Panc1 (cell line): Measurements from ENCODE around the gene LPP. TPM values are rescaled to one million over a fixed set of nuclear protein-coding genes. Genes with fewer than 3 reads are reported as not detected.

Experiments used
- ATAC-seq: fragments of 200-7000 bp; cut with Tn5 transposase; 2 replicates; pipeline ENCODE4 v1.9.1; 2020; ENCODE audit warnings: mild to moderate bottlenecking, moderate library complexity
- BruUV-seq: library from RNA; stranded (reverse); fragments of 400-500 nt; replicated peaks from 2 replicates; lab custom pipeline; 2021; lab: Mats Ljungman, UMichigan
- CTCF ChIA-PET: fragments of 300-600 bp; sonication (Branson Sonifier 250); formaldehyde crosslinking; loops from one replicate; lab custom pipeline; 2022; ENCODE audit warnings: antibody characterized with exemption; lab: Charles Lee
- POLR2A ChIA-PET: fragments of 300-600 bp; sonication (Branson Sonifier 250); formaldehyde crosslinking; loops from one replicate; lab custom pipeline; 2022; ENCODE audit warnings: antibody characterized with exemption; lab: Charles Lee
- DNase-seq: peaks from one replicate; pipeline ENCODE4 v3.0.0-alpha.2; 2010; ENCODE audit warnings: low read depth, low spot score
- H3K27ac ChIP-seq: 2 replicates; pipeline ENCODE4 v1.5.1; 2011; ENCODE audit warnings: mild to moderate bottlenecking, low read length, inconsistent platforms
- H3K27me3 ChIP-seq: fragments of 200-500 bp; sonication (Bioruptor generic); 2 replicates; pipeline ENCODE4 v1.6.0; 2014; ENCODE audit warnings: low read length, inconsistent platforms; ENCODE audit not compliant: control insufficient read depth, insufficient read depth
- H3K36me3 ChIP-seq: fragments of 200-500 bp; sonication (Bioruptor generic); 2 replicates; pipeline ENCODE4 v1.5.1; 2014; ENCODE audit warnings: inconsistent platforms, mild to moderate bottlenecking, low read length, moderate library complexity; ENCODE audit not compliant: control insufficient read depth, insufficient read depth
- H3K4me1 ChIP-seq: 2 replicates; pipeline ENCODE4 v1.5.1; 2011; ENCODE audit warnings: inconsistent platforms, mild to moderate bottlenecking, low read length, moderate library complexity; ENCODE audit not compliant: control insufficient read depth, insufficient read depth
- H3K4me3 ChIP-seq, 2 experiments: 2 replicates each; pipeline ENCODE4 v1.5.1; 2011 to 2012; ENCODE audit warnings: low read depth in 2 of 2, low read length in 2 of 2, mild to moderate bottlenecking in 2 of 2, inconsistent platforms in 1 of 2, moderate library complexity in 1 of 2
- H3K9me3 ChIP-seq: fragments of 200-500 bp; sonication (Bioruptor generic); 2 replicates; pipeline ENCODE4 v1.5.1; 2014; ENCODE audit warnings: low read depth, mild to moderate bottlenecking, inconsistent platforms, low read length, moderate library complexity; ENCODE audit not compliant: control insufficient read depth, insufficient read depth
- CTCF ChIP-seq: fragments of 450-650 bp; IDR thresholded peaks from 2 replicates; pipeline ENCODE4 v1.5.1; 2017; ENCODE audit warnings: mild to moderate bottlenecking
- POLR2AphosphoS5 ChIP-seq: IDR thresholded peaks from 2 replicates; pipeline ENCODE4 v1.6.1; 2012; ENCODE audit warnings: mild to moderate bottlenecking, low read depth, low read length, moderate library complexity
- REST ChIP-seq, 2 experiments: IDR thresholded peaks; 2 replicates each; pipeline ENCODE4 v1.6.1; 2011 to 2012; ENCODE audit warnings: low read depth in 2 of 2, control low read depth in 1 of 2, low read length in 1 of 2, mild to moderate bottlenecking in 1 of 2, moderate library complexity in 1 of 2; ENCODE audit not compliant: insufficient read depth in 1 of 2
- SIN3A ChIP-seq: IDR thresholded peaks from 2 replicates; pipeline ENCODE4 v1.6.1; 2012; ENCODE audit warnings: low read depth, mild to moderate bottlenecking, low read length, moderate library complexity, borderline replicate concordance; ENCODE audit not compliant: insufficient read depth
- TCF7L2 ChIP-seq: IDR thresholded peaks from 2 replicates; pipeline ENCODE4 v1.6.1; 2011; ENCODE audit warnings: mild to moderate bottlenecking, low read depth, low read length, inconsistent platforms
- in situ Hi-C: cut with HindIII; loops from 2 replicates; pipeline ENCODE4 v1.10.0; 2016; ENCODE audit warnings: low sequenced_read_pairs, low pct_unique_long_range_greater_than_20kb
- intact Hi-C: fragments of 100-400 bp; cut with micrococcal nuclease; formaldehyde crosslinking; loops from one replicate; pipeline ENCODE4 v1.10.0; 2022; ENCODE audit not compliant: unreplicated experiment
- total RNA-seq: library from RNA; stranded (reverse); gene quantifications from one replicate; pipeline ENCODE4 v1.2.1, GENCODE V29; 2021; ENCODE audit not compliant: unreplicated experiment

Gene LPP
- total RNA-seq, 1 experiment from 2014 or later: 90.0 TPM

- peak; percentile 93 for DNase-seq
- POLR2A ChIA-PET: interaction anchor here (0.6 to 0.9 kb wide), 3 partner anchors 13 to 142 kb away, joined by 3 to 4 read pairs (median 3); no protein-coding TSS in a partner anchor
- Histone ChIP-seq H3K9me3 (no peaks in the 10 kb centered on the region), H3K4me3 (peak overlapping the region; percentile 13 to 31), H3K4me1 (peaks cover 66% of the 10 kb centered on the region), H3K27me3 (no peaks in the 10 kb centered on the region), H3K36me3 (no peaks in the 10 kb centered on the region), H3K27ac (peak overlapping the region; percentile 92)
- no TSS peak for BruUV-seq
- TF ChIP-seq POLR2AphosphoS5 (peak; percentile 46; the same call in 1 of the 2 replicates), SIN3A (no peak), CTCF (no peak), REST (IDR thresholded peaks at IDR 0.05; ENCODE audit: insufficient read depth in 1 of 2, low read depth in 2 of 2, low read length in 1 of 2) (no peak), TCF7L2 (peak; percentile 46; the same call in 1 of the 2 replicates)
- CTCF ChIA-PET: interaction anchor here (1.0 to 1.1 kb wide), 2 partner anchors 31 to 555 kb away, joined by 3 to 7 read pairs; no protein-coding TSS in a partner anchor
- intact Hi-C loops: no loop called here
- peak; percentile 94 for ATAC-seq
- in situ Hi-C loops: loop anchor here (25.0 kb wide), 1 partner anchor 558 kb away; the partner anchor contains the start of gene BCL6
These were observed 141.0 kb downstream of the LPP start for GRCh38 chr3:188294823-188295487.

GRCh38 chr3:188295876-188296275 lies 141.9 kb downstream of the LPP start:
- in situ Hi-C loops (loop anchor here (25.0 kb wide), 1 partner anchor 559 kb away; the partner anchor contains the start of gene BCL6), intact Hi-C loops (no loop called here)
- no TSS peak for BruUV-seq
- H3K27me3 ChIP-seq: no peaks in the 10 kb centered on the region
- no peaks in the 10 kb centered on the region for H3K9me3 ChIP-seq
- TF ChIP-seq SIN3A: no peak
- TF ChIP-seq REST (IDR thresholded peaks at IDR 0.05; ENCODE audit: insufficient read depth in 1 of 2, low read depth in 2 of 2, low read length in 1 of 2): no peak
- TF ChIP-seq CTCF: no peak
- TF ChIP-seq TCF7L2: no peak
- TF ChIP-seq POLR2AphosphoS5: no peak
- CTCF ChIA-PET: no interaction called here
- peaks cover 59% of the 10 kb centered on the region for H3K4me1 ChIP-seq
- H3K36me3 ChIP-seq: no peaks in the 10 kb centered on the region
- ATAC-seq (no peak), DNase-seq (no peak)
- H3K27ac ChIP-seq: peak overlapping the region; percentile 92
- POLR2A ChIA-PET: no interaction called here
- no peak overlapping the region for H3K4me3 ChIP-seq
